OCI-LY3 (cell line): ENCODE measurements around the gene LEFTY2.

ENCODE experiments used
- CTCF ChIP-seq: fragments of 200-600, 300-600 bp; sonication (generic); IDR thresholded peaks from 2 replicates; pipeline ENCODE4 v1.5.1; 2014; ENCODE audit warnings: antibody characterized with exemption, low read length, low read depth
- EZH2phosphoT487 ChIP-seq: fragments of 200-600 bp; shearing (Covaris generic); IDR thresholded peaks from 2 replicates; pipeline ENCODE4 v1.6.1; 2018; ENCODE audit warnings: antibody characterized with exemption, mixed run types, low read depth

GRCh38 chr1:225941187-225941941 is at the start of gene LEFTY2:
- TF ChIP-seq CTCF (no peak), EZH2phosphoT487 (no peak)
